Neural progenitor cell (in vitro differentiated cells): Measurements from ENCODE around the gene PCK1. TPM values are rescaled to one million over a fixed set of nuclear protein-coding genes. Genes with fewer than 3 reads are reported as not detected.

Experiments used
- DNase-seq: peaks from one replicate; pipeline ENCODE4 v3.0.0-alpha.2; 2016; ENCODE audit warnings: low spot score
- H2AFZ ChIP-seq: fragments of 200-600 bp; sonication (generic); replicated peaks from 2 replicates; pipeline ENCODE4 v1.6.1; 2016; ENCODE audit warnings: antibody characterized with exemption
- H3F3A ChIP-seq: fragments of 200-600 bp; sonication (generic); 2 replicates; pipeline ENCODE4 v1.6.1; 2016; ENCODE audit warnings: antibody characterized with exemption, low read depth
- H3K27ac ChIP-seq: fragments of 200-600 bp; sonication (generic); 2 replicates; pipeline ENCODE4 v1.5.1; 2016; ENCODE audit warnings: mild to moderate bottlenecking
- H3K27me3 ChIP-seq: fragments of 200-600 bp; sonication (generic); 2 replicates; pipeline ENCODE4 v1.6.1; 2016; ENCODE audit warnings: mild to moderate bottlenecking, moderate library complexity
- H3K36me3 ChIP-seq: fragments of 200-600 bp; sonication (generic); 2 replicates; pipeline ENCODE4 v1.5.1; 2016
- H3K4me1 ChIP-seq: fragments of 200-600 bp; sonication (generic); 2 replicates; pipeline ENCODE4 v1.6.1; 2016; ENCODE audit warnings: mixed run types
- H3K4me2 ChIP-seq: fragments of 200-600 bp; sonication (generic); 2 replicates; pipeline ENCODE4 v1.6.1; 2016
- H3K4me3 ChIP-seq: fragments of 200-600 bp; sonication (generic); 2 replicates; pipeline ENCODE4 v1.5.1; 2016
- H3K79me2 ChIP-seq: fragments of 200-600 bp; sonication (generic); 2 replicates; pipeline ENCODE4 v1.6.1; 2016; ENCODE audit warnings: low read depth
- H3K9ac ChIP-seq: fragments of 200-600 bp; sonication (generic); 2 replicates; pipeline ENCODE4 v1.6.1; 2016
- H3K9me3 ChIP-seq: fragments of 200-600 bp; sonication (generic); 2 replicates; pipeline ENCODE4 v1.5.1; 2016; ENCODE audit warnings: low read depth
- H4K20me1 ChIP-seq: fragments of 200-600 bp; sonication (generic); 2 replicates; pipeline ENCODE4 v1.6.1; 2016; ENCODE audit warnings: low read depth
- H3K27ac Mint-ChIP-seq: 3 replicates; pipeline ENCODE4 v1.8.0; 2021; ENCODE audit warnings: mixed read lengths
- H3K27me3 Mint-ChIP-seq: 2 replicates; pipeline ENCODE4 v1.8.0; 2022; ENCODE audit warnings: low read depth, mild to moderate bottlenecking, inconsistent platforms, moderate library complexity, mixed read lengths; ENCODE audit not compliant: insufficient read depth
- H3K36me3 Mint-ChIP-seq: 3 replicates; pipeline ENCODE4 v1.8.0; 2021; ENCODE audit warnings: mixed read lengths
- H3K4me1 Mint-ChIP-seq: 3 replicates; pipeline ENCODE4 v1.8.0; 2021; ENCODE audit warnings: mixed read lengths
- H3K4me3 Mint-ChIP-seq: 3 replicates; pipeline ENCODE4 v1.8.0; 2021; ENCODE audit warnings: mild to moderate bottlenecking, moderate library complexity, mixed read lengths
- H3K9me3 Mint-ChIP-seq: 3 replicates; pipeline ENCODE4 v1.8.0; 2020; ENCODE audit warnings: mixed read lengths
- EZH2 ChIP-seq: fragments of 200-600 bp; sonication (generic); IDR thresholded peaks from 2 replicates; pipeline ENCODE4 v1.6.1; 2017; ENCODE audit warnings: antibody characterized with exemption, mild to moderate bottlenecking, moderate library complexity
- EZH2phosphoT487 ChIP-seq: fragments of 200-600 bp; sonication (generic); IDR thresholded peaks from 2 replicates; pipeline ENCODE4 v1.6.1; 2017; ENCODE audit warnings: antibody characterized with exemption
- total RNA-seq: library from RNA; depleted of rRNA; stranded (reverse); fragments of >200 nt; gene quantifications from 2 replicates; pipeline ENCODE4 v1.2.3, GENCODE V29; 2015; ENCODE audit warnings: low replicate concordance
- TF ChIP-seq, protein P1 (sequence below): fragments of 200-600 bp; sonication (generic); IDR thresholded peaks from 2 replicates; pipeline ENCODE4 v1.5.1; 2017; ENCODE audit warnings: antibody characterized with exemption, mild to moderate bottlenecking

PCK1 gene
- total RNA-seq, 1 donor from 2014 or later = not detected

DNA sequence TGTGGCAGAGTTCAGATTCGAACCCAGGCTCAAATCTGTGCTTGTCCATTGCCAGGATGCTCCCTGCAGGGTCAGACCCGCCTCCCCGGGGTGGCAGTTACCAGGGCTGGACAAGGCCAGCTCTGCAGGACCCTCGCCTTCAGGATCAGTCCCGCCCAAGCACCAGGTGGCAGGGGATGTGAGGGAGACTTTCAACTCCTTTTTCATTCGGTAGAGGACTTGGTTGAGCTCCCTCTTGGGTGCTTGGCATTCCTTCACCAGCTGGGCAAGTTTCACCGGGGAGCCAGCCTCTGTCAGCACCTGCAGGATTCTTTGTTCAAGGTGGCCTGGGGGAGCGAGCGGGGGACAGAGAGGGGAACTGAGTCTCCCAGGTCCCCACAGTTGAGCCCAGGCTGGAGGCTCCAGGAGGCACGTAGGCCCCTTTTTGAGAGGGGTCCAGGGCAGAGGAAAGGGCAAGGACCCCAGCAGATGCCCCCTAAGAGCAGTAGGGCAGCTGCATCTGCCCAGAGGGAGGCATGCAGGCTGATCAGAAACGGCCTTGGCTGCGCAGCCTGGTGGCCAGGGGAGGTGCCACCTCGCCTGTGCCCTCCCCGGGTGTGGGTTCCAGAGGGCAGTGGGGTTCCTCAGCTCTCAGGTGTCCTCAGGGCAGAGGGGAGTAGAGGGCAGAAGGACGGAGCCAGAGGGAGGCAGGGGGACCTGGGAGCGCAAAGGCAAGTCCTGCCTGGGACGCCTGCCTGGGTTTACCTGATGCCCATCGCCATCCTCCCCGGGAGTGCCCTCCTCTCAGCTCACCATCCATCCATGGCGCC, 55.4 kb downstream of the PCK1 start:
- no peaks in the 10 kb centered on the region for H3K4me1 Mint-ChIP-seq
- no peaks in the 10 kb centered on the region for H3K9me3 ChIP-seq
- peaks cover 9% of the 10 kb centered on the region for H3K27me3 Mint-ChIP-seq
- no peaks in the 10 kb centered on the region for H3K9me3 Mint-ChIP-seq
- H3K36me3 ChIP-seq = no peaks in the 10 kb centered on the region
- no peak overlapping the region for H3K4me3 ChIP-seq
- H3K27ac ChIP-seq = no peak overlapping the region
- no peak overlapping the region for H3K27ac Mint-ChIP-seq
- H3K9ac ChIP-seq = no peak overlapping the region
- no peaks in the 10 kb centered on the region for H3K36me3 Mint-ChIP-seq
- no peaks in the 10 kb centered on the region for H3K79me2 ChIP-seq
- H3K27me3 ChIP-seq = no peaks in the 10 kb centered on the region
- DNase-seq = no peak
- H3K4me1 ChIP-seq = no peaks in the 10 kb centered on the region
- H3K4me2 ChIP-seq = no peak overlapping the region
- H2AFZ ChIP-seq = no peak overlapping the region
- TF ChIP-seq EZH2phosphoT487 (no peak), EZH2 (no peak)
- TF ChIP-seq, protein P1, sequence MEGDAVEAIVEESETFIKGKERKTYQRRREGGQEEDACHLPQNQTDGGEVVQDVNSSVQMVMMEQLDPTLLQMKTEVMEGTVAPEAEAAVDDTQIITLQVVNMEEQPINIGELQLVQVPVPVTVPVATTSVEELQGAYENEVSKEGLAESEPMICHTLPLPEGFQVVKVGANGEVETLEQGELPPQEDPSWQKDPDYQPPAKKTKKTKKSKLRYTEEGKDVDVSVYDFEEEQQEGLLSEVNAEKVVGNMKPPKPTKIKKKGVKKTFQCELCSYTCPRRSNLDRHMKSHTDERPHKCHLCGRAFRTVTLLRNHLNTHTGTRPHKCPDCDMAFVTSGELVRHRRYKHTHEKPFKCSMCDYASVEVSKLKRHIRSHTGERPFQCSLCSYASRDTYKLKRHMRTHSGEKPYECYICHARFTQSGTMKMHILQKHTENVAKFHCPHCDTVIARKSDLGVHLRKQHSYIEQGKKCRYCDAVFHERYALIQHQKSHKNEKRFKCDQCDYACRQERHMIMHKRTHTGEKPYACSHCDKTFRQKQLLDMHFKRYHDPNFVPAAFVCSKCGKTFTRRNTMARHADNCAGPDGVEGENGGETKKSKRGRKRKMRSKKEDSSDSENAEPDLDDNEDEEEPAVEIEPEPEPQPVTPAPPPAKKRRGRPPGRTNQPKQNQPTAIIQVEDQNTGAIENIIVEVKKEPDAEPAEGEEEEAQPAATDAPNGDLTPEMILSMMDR = no peak
- no peaks in the 10 kb centered on the region for H4K20me1 ChIP-seq
- no peaks in the 10 kb centered on the region for H3F3A ChIP-seq
- no peak overlapping the region for H3K4me3 Mint-ChIP-seq

DNA sequence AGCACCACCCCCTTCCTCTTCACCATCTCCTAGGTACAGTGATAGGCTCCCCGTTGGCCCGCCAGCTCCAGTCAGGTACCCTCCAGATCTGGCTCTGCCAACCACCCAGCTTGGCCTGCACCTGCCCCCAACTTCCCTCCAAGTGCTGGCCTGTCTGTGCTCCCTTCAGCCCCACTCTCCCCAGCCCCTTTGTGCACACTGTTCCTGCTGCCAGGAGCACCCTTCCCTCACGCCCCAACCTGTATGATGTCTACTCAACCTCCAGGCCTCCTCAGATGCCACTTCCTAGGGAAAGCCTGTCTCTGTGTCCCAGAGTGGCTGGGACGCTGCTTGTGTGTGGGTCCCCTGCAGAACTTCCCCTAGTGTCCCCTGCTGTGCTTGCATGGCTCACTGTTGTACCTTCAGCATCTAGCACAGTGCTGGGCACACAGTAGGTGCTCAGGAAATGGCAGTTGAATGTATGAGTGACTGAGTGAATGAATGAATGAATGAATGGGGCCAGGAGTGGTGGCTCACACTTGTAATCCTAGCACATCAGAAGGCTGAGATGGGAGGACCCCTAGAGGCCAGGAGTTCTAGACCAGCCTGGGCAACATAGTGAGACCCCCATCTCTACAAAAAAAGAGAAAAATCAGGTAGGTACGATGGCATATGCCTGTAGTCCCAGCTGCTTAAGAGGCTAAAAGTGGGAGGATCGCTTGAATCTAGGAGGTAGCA, 56.3 kb downstream of the PCK1 start:
- H3K36me3 Mint-ChIP-seq = no peaks in the 10 kb centered on the region
- DNase-seq = no peak
- peaks cover 9% of the 10 kb centered on the region for H3K27me3 Mint-ChIP-seq
- H3K9me3 Mint-ChIP-seq = no peaks in the 10 kb centered on the region
- TF ChIP-seq, protein P1 = no peak
- no peak for TF ChIP-seq EZH2
- no peak for TF ChIP-seq EZH2phosphoT487
- H3K27me3 ChIP-seq = no peaks in the 10 kb centered on the region
- H3F3A ChIP-seq = no peaks in the 10 kb centered on the region
- no peak overlapping the region for H3K4me2 ChIP-seq
- no peak overlapping the region for H3K27ac Mint-ChIP-seq
- H3K27ac ChIP-seq = no peak overlapping the region
- H3K9ac ChIP-seq = no peak overlapping the region
- no peak overlapping the region for H2AFZ ChIP-seq
- no peaks in the 10 kb centered on the region for H3K4me1 Mint-ChIP-seq
- no peak overlapping the region for H3K4me3 ChIP-seq
- H4K20me1 ChIP-seq = no peaks in the 10 kb centered on the region
- no peaks in the 10 kb centered on the region for H3K4me1 ChIP-seq
- H3K9me3 ChIP-seq = no peaks in the 10 kb centered on the region
- H3K36me3 ChIP-seq = no peaks in the 10 kb centered on the region
- no peaks in the 10 kb centered on the region for H3K79me2 ChIP-seq
- H3K4me3 Mint-ChIP-seq = no peak overlapping the region

Other genes with a start within 250 kb of the PCK1 start
- gene SPO11, start 231.3 kb upstream of the PCK1 start, total RNA-seq = not detected in 2 replicates
- 50.2 and 77.6 TPM in 2 replicates for gene RAE1, start 209.9 kb upstream of the PCK1 start, total RNA-seq
- gene RBM38, start 169.7 kb upstream of the PCK1 start, total RNA-seq = 26.6 and 53.4 TPM in 2 replicates
- 0.34 TPM in 1 of 2 replicates, not detected in the other for gene CTCFL, start 36.0 kb upstream of the PCK1 start, total RNA-seq
- not detected in 2 replicates for gene ZBP1, start 59.3 kb downstream of the PCK1 start, total RNA-seq
- 0.03 and 1.7 TPM in 2 replicates for gene PMEPA1, start 148.9 kb downstream of the PCK1 start, total RNA-seq